ENCODE data around the gene MROH9.

DNA sequence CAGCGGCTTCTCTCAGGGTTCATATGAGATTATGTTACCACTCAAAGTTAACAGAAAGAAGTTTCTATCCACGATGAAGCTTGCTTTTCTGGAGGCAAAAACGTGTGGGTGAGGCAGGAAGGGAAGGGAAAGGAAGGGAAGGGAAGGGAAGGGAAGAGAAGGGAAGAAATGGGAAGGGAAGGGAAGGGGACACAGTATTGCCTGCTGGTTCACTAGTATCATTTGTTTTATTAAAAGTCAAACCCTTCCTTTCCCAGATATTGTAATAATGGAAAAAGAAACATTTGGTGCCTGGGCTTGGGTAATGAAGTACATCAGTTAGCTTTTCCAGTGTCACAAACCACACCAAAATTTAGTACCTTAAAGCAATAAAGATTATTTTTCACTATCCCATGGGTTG is 18.0 kb upstream of the MROH9 start:
- TF ChIP-seq ATF3 (IDR thresholded peaks at IDR 0.05) (no peak), POLR2AphosphoS5 (IDR thresholded peaks at IDR 0.05; ENCODE audit: low read depth, low read length) (no peak), ZNF274 (IDR thresholded peaks at IDR 0.05; ENCODE audit: low read depth, low read length) (no peak), POLR2A (IDR thresholded peaks at IDR 0.05; ENCODE audit: borderline replicate concordance, extremely low read depth, insufficient read depth, insufficient read length) (no peak), RAD21 (IDR thresholded peaks at IDR 0.05; ENCODE audit: low read depth) (no peak), JUND (IDR thresholded peaks at IDR 0.05) (no peak), EGR1 (IDR thresholded peaks at IDR 0.05; ENCODE audit: low read depth) (no peak)
- TF ChIP-seq, protein P1, sequence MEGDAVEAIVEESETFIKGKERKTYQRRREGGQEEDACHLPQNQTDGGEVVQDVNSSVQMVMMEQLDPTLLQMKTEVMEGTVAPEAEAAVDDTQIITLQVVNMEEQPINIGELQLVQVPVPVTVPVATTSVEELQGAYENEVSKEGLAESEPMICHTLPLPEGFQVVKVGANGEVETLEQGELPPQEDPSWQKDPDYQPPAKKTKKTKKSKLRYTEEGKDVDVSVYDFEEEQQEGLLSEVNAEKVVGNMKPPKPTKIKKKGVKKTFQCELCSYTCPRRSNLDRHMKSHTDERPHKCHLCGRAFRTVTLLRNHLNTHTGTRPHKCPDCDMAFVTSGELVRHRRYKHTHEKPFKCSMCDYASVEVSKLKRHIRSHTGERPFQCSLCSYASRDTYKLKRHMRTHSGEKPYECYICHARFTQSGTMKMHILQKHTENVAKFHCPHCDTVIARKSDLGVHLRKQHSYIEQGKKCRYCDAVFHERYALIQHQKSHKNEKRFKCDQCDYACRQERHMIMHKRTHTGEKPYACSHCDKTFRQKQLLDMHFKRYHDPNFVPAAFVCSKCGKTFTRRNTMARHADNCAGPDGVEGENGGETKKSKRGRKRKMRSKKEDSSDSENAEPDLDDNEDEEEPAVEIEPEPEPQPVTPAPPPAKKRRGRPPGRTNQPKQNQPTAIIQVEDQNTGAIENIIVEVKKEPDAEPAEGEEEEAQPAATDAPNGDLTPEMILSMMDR (IDR thresholded peaks at IDR 0.05 in 2 of 3, conservative IDR thresholded peaks at IDR 0.05 in 1 of 3; ENCODE audit: borderline replicate concordance in 1 of 3, insufficient read depth in 1 of 3, low read depth in 2 of 3, low read length in 2 of 3): no peak
- TF ChIP-seq, protein P2, sequence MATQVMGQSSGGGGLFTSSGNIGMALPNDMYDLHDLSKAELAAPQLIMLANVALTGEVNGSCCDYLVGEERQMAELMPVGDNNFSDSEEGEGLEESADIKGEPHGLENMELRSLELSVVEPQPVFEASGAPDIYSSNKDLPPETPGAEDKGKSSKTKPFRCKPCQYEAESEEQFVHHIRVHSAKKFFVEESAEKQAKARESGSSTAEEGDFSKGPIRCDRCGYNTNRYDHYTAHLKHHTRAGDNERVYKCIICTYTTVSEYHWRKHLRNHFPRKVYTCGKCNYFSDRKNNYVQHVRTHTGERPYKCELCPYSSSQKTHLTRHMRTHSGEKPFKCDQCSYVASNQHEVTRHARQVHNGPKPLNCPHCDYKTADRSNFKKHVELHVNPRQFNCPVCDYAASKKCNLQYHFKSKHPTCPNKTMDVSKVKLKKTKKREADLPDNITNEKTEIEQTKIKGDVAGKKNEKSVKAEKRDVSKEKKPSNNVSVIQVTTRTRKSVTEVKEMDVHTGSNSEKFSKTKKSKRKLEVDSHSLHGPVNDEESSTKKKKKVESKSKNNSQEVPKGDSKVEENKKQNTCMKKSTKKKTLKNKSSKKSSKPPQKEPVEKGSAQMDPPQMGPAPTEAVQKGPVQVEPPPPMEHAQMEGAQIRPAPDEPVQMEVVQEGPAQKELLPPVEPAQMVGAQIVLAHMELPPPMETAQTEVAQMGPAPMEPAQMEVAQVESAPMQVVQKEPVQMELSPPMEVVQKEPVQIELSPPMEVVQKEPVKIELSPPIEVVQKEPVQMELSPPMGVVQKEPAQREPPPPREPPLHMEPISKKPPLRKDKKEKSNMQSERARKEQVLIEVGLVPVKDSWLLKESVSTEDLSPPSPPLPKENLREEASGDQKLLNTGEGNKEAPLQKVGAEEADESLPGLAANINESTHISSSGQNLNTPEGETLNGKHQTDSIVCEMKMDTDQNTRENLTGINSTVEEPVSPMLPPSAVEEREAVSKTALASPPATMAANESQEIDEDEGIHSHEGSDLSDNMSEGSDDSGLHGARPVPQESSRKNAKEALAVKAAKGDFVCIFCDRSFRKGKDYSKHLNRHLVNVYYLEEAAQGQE (IDR thresholded peaks at IDR 0.05; ENCODE audit: low read depth): no peak
- TF ChIP-seq, protein P3, sequence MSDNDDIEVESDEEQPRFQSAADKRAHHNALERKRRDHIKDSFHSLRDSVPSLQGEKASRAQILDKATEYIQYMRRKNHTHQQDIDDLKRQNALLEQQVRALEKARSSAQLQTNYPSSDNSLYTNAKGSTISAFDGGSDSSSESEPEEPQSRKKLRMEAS (IDR thresholded peaks at IDR 0.05): no peak

Data from HCT116 (cell line).